ENCODE data around the gene POLE.

The POLE gene

GRCh38 chr12:132632521-132633228 lies 54.5 kb downstream of the POLE start:
- no peaks in the 10 kb centered on the region for H3K4me1 ChIP-seq (ENCODE audit: control insufficient read depth, low read depth, low read length)
- no peaks in the 10 kb centered on the region for H3K27me3 ChIP-seq (ENCODE audit: control insufficient read depth, insufficient read depth, low read length)
- H3K27ac ChIP-seq (ENCODE audit: low read length): no peak overlapping the region
- H3K9ac ChIP-seq (ENCODE audit: low read length): no peak overlapping the region
- peaks cover 84% of the 10 kb centered on the region for H3K36me3 ChIP-seq (ENCODE audit: control insufficient read depth, low read depth, low read length)
- H3K9me3 ChIP-seq (ENCODE audit: control insufficient read depth, low read depth, low read length): no peaks in the 10 kb centered on the region
- H3K4me3 ChIP-seq (ENCODE audit: low read length): no peak overlapping the region

- H3K9ac ChIP-seq (ENCODE audit: low read length): no peak overlapping the region
- H3K9me3 ChIP-seq (ENCODE audit: control insufficient read depth, low read depth, low read length): no peaks in the 10 kb centered on the region
- no peak overlapping the region for H3K4me3 ChIP-seq (ENCODE audit: low read length)
- peaks cover 78% of the 10 kb centered on the region for H3K36me3 ChIP-seq (ENCODE audit: control insufficient read depth, low read depth, low read length)
- H3K4me1 ChIP-seq (ENCODE audit: control insufficient read depth, low read depth, low read length): no peaks in the 10 kb centered on the region
- no peaks in the 10 kb centered on the region for H3K27me3 ChIP-seq (ENCODE audit: control insufficient read depth, insufficient read depth, low read length)
- no peak overlapping the region for H3K27ac ChIP-seq (ENCODE audit: low read length)
Observed at GRCh38 chr12:132631666-132632065, 55.5 kb downstream of the POLE start.

- peaks cover 73% of the 10 kb centered on the region for H3K36me3 ChIP-seq (ENCODE audit: control insufficient read depth, low read depth, low read length)
- H3K27ac ChIP-seq (ENCODE audit: low read length): no peak overlapping the region
- H3K27me3 ChIP-seq (ENCODE audit: control insufficient read depth, insufficient read depth, low read length): no peaks in the 10 kb centered on the region
- H3K9ac ChIP-seq (ENCODE audit: low read length): no peak overlapping the region
- H3K9me3 ChIP-seq (ENCODE audit: control insufficient read depth, low read depth, low read length): no peaks in the 10 kb centered on the region
- H3K4me1 ChIP-seq (ENCODE audit: control insufficient read depth, low read depth, low read length): no peaks in the 10 kb centered on the region
- H3K4me3 ChIP-seq (ENCODE audit: low read length): no peak overlapping the region
Observed at GRCh38 chr12:132630672-132631071, 56.5 kb downstream of the POLE start.

GRCh38 chr12:132629330-132629729 lies 57.8 kb downstream of the POLE start:
- Histone ChIP-seq H3K4me3 (ENCODE audit: low read length) (no peak overlapping the region), H3K9ac (ENCODE audit: low read length) (no peak overlapping the region), H3K9me3 (ENCODE audit: control insufficient read depth, low read depth, low read length) (no peaks in the 10 kb centered on the region), H3K36me3 (ENCODE audit: control insufficient read depth, low read depth, low read length) (peaks cover 72% of the 10 kb centered on the region), H3K27me3 (ENCODE audit: control insufficient read depth, insufficient read depth, low read length) (no peaks in the 10 kb centered on the region), H3K27ac (ENCODE audit: low read length) (no peak overlapping the region), H3K4me1 (ENCODE audit: control insufficient read depth, low read depth, low read length) (no peaks in the 10 kb centered on the region)

GRCh38 chr12:132625731-132626430 lies 61.3 kb downstream of the POLE start:
- no peak overlapping the region for H3K4me3 ChIP-seq (ENCODE audit: low read length)
- no peaks in the 10 kb centered on the region for H3K4me1 ChIP-seq (ENCODE audit: control insufficient read depth, low read depth, low read length)
- no peak overlapping the region for H3K9ac ChIP-seq (ENCODE audit: low read length)
- no peaks in the 10 kb centered on the region for H3K9me3 ChIP-seq (ENCODE audit: control insufficient read depth, low read depth, low read length)
- H3K36me3 ChIP-seq (ENCODE audit: control insufficient read depth, low read depth, low read length): peaks cover 53% of the 10 kb centered on the region
- H3K27me3 ChIP-seq (ENCODE audit: control insufficient read depth, insufficient read depth, low read length): peaks cover 3% of the 10 kb centered on the region
- no peak overlapping the region for H3K27ac ChIP-seq (ENCODE audit: low read length)

GRCh38 chr12:132624910-132625630 lies 62.1 kb downstream of the POLE start:
- peaks cover 47% of the 10 kb centered on the region for H3K36me3 ChIP-seq (ENCODE audit: control insufficient read depth, low read depth, low read length)
- H3K4me3 ChIP-seq (ENCODE audit: low read length): no peak overlapping the region
- H3K4me1 ChIP-seq (ENCODE audit: control insufficient read depth, low read depth, low read length): no peaks in the 10 kb centered on the region
- H3K27ac ChIP-seq (ENCODE audit: low read length): no peak overlapping the region
- no peaks in the 10 kb centered on the region for H3K9me3 ChIP-seq (ENCODE audit: control insufficient read depth, low read depth, low read length)
- H3K27me3 ChIP-seq (ENCODE audit: control insufficient read depth, insufficient read depth, low read length): peaks cover 11% of the 10 kb centered on the region
- no peak overlapping the region for H3K9ac ChIP-seq (ENCODE audit: low read length)

- Histone ChIP-seq H3K27ac (ENCODE audit: low read length) (no peak overlapping the region), H3K4me3 (ENCODE audit: low read length) (no peak overlapping the region), H3K9ac (ENCODE audit: low read length) (no peak overlapping the region), H3K4me1 (ENCODE audit: control insufficient read depth, low read depth, low read length) (no peaks in the 10 kb centered on the region), H3K27me3 (ENCODE audit: control insufficient read depth, insufficient read depth, low read length) (peaks cover 18% of the 10 kb centered on the region), H3K36me3 (ENCODE audit: control insufficient read depth, low read depth, low read length) (peaks cover 40% of the 10 kb centered on the region), H3K9me3 (ENCODE audit: control insufficient read depth, low read depth, low read length) (no peaks in the 10 kb centered on the region)
Observed at GRCh38 chr12:132624186-132624855, 62.8 kb downstream of the POLE start.

- H3K27ac ChIP-seq (ENCODE audit: low read length): no peak overlapping the region
- H3K36me3 ChIP-seq (ENCODE audit: control insufficient read depth, low read depth, low read length): peaks cover 33% of the 10 kb centered on the region
Observed at GRCh38 chr12:132623072-132623869, 63.9 kb downstream of the POLE start.

GRCh38 chr12:132622437-132623071 lies 64.6 kb downstream of the POLE start:
- peaks cover 31% of the 10 kb centered on the region for H3K36me3 ChIP-seq (ENCODE audit: control insufficient read depth, low read depth, low read length)
- peaks cover 3% of the 10 kb centered on the region for H3K9me3 ChIP-seq (ENCODE audit: control insufficient read depth, low read depth, low read length)
- peaks cover 29% of the 10 kb centered on the region for H3K27me3 ChIP-seq (ENCODE audit: control insufficient read depth, insufficient read depth, low read length)
- no peak overlapping the region for H3K4me3 ChIP-seq (ENCODE audit: low read length)
- no peak overlapping the region for H3K27ac ChIP-seq (ENCODE audit: low read length)
- no peak overlapping the region for H3K9ac ChIP-seq (ENCODE audit: low read length)
- no peaks in the 10 kb centered on the region for H3K4me1 ChIP-seq (ENCODE audit: control insufficient read depth, low read depth, low read length)

More at GRCh38 chr12:132623072-132623869, 63.9 kb downstream of the POLE start:
- no peak overlapping the region for H3K9ac ChIP-seq (ENCODE audit: low read length)
- H3K27me3 ChIP-seq (ENCODE audit: control insufficient read depth, insufficient read depth, low read length): peaks cover 22% of the 10 kb centered on the region
- H3K9me3 ChIP-seq (ENCODE audit: control insufficient read depth, low read depth, low read length): no peaks in the 10 kb centered on the region
- H3K4me3 ChIP-seq (ENCODE audit: low read length): no peak overlapping the region
- H3K4me1 ChIP-seq (ENCODE audit: control insufficient read depth, low read depth, low read length): no peaks in the 10 kb centered on the region

- Histone ChIP-seq H3K9ac (ENCODE audit: low read length) (no peak overlapping the region), H3K9me3 (ENCODE audit: control insufficient read depth, low read depth, low read length) (peaks cover 9% of the 10 kb centered on the region)
Observed at GRCh38 chr12:132621657-132622435, 65.3 kb downstream of the POLE start.

More at GRCh38 chr12:132621657-132622435, 65.3 kb downstream of the POLE start:
- Histone ChIP-seq H3K27ac (ENCODE audit: low read length) (no peak overlapping the region), H3K4me1 (ENCODE audit: control insufficient read depth, low read depth, low read length) (no peaks in the 10 kb centered on the region), H3K4me3 (ENCODE audit: low read length) (no peak overlapping the region), H3K36me3 (ENCODE audit: control insufficient read depth, low read depth, low read length) (peaks cover 28% of the 10 kb centered on the region), H3K27me3 (ENCODE audit: control insufficient read depth, insufficient read depth, low read length) (peaks cover 36% of the 10 kb centered on the region)

Measured in iPS-18a (cell line).